Cardiac fibroblast (primary cell): ENCODE results near the gene MYO9A.

Experiments used
- DNase-seq, 2 donors: peaks; one replicate each; pipeline versions ENCODE4 v3.0.0 to v3.0.0-alpha.2; 2010; ENCODE audit warnings: low read depth in 2 of 2
- H3K4me3 ChIP-seq, 2 donors: replicated peaks in 1 of 2; 1 replicate in 1 of 2; 2 replicates in 1 of 2; pipeline ENCODE4 v1.5.1; 2011; ENCODE audit warnings: low read depth in 2 of 2, low read length in 2 of 2, mild to moderate bottlenecking in 2 of 2, moderate library complexity in 1 of 2
- TF ChIP-seq, protein P1 (sequence below): IDR thresholded peaks from one replicate; pipeline ENCODE4 v1.5.1; 2011; ENCODE audit warnings: low read depth, mild to moderate bottlenecking, low read length, inconsistent platforms

The MYO9A gene

DNA sequence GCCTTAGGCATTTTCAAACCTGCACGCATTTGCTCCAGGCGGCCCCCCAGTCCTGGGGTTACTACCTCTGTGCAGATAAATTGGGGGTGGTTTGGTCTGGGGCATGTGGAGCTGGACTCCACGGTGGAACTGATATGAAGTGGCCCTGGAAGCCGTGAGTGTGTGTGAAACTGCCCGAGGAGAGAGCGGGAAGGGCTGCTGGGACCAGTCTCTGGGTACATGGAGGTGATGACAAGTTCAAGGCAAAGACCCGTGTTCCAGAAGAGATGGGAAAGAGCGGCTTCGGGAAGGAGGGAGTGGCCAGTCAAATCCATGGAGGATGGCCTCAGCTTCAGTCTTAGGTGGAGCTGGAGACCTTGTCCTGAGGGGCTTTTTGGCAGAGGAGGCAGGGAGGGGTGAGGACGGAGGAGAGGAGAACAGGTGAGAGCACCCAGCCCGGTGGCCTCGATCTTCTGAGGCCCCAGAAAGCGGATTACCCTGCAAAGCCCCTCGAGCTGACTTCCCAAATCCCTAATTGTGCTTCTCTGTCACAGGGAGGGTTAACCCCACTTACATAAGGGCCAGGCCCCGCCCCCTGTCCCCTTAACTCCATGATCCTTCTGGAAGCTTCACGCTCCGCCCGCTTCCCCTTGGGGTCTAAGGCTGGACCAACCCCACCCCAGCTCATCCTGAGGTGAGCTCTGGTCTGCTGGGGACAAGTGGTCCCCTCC is 309.5 kb downstream of the MYO9A start:
- H3K4me3 ChIP-seq, result no peak overlapping the region
- TF ChIP-seq, protein P1, sequence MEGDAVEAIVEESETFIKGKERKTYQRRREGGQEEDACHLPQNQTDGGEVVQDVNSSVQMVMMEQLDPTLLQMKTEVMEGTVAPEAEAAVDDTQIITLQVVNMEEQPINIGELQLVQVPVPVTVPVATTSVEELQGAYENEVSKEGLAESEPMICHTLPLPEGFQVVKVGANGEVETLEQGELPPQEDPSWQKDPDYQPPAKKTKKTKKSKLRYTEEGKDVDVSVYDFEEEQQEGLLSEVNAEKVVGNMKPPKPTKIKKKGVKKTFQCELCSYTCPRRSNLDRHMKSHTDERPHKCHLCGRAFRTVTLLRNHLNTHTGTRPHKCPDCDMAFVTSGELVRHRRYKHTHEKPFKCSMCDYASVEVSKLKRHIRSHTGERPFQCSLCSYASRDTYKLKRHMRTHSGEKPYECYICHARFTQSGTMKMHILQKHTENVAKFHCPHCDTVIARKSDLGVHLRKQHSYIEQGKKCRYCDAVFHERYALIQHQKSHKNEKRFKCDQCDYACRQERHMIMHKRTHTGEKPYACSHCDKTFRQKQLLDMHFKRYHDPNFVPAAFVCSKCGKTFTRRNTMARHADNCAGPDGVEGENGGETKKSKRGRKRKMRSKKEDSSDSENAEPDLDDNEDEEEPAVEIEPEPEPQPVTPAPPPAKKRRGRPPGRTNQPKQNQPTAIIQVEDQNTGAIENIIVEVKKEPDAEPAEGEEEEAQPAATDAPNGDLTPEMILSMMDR, result no peak
- DNase-seq, result no peak

DNA sequence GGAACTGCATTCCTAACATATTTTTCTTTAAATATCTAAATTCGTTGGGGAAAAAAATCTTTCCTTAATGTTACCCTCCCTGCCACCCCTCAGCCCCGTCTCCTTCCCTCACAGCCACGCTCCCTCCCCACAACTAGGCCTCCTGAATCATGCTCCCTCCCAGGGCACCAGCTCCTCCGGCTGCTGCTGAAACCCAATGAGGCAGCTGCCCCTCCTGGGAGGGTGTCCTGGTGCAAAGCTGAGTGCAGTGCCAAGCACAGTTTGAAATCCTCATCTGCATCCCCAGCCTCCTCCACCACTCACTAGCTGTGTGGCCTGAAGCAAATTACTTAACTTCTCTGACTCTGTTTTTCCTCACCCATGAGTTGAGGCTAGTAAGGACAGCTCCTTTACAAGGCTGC is 310.3 kb downstream of the MYO9A start:
- H3K4me3 ChIP-seq, result no peak overlapping the region
- TF ChIP-seq, protein P1, result no peak
- peak; percentile 42 to 47 for DNase-seq

DNA sequence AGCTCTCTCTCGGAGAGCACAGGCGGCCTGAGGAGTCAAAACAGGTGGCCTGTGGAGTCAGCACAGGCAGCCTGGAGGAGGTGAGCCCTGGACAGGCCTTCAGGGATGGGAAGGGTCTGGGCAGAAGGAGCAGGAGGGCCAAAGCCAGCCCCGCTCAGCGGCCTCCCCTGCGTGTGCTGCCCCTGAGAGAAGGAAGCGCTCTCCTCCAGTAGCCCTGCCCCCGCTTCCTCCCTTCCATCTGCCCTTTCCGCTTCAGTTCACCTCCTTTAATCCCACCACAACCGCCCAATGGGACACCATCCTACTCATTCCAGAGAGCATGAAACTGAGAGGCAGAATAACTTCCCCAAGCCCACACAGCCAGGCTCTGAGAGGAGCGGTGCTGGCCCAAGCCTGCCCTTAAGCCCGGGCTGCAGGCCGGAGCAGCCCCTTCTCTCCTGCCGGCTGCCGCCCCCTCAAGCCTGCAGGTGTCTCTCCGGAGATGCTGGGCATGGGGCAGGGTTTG is 310.8 kb downstream of the MYO9A start:
- TF ChIP-seq, protein P1, result no peak
- no peak for DNase-seq

DNA sequence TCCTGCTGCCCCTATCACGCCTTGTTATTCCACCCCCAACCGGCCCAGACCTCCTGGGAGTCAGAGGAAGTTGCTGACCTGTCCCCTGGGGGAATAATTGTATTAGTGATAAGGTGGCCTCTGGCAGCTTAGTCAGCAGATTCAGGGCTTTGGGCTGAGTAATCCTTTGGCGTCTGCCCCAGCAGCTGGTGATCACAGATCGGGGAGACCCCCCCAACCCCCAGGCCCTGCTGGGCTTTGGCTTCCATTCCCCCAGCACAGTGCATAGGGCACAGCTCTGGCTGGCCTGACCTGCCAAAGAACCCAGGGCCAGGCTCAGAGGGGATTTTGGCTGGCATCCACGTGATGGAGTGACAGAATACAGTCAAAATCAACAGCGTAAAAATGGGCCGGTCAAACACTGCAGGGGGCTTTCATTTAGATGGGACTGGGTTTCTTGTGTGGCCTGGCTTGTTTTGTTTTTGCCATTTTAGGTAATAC is 311.5 kb downstream of the MYO9A start:
- no peak overlapping the region for H3K4me3 ChIP-seq
- peak; percentile 51 to 63 for DNase-seq
- TF ChIP-seq, protein P1, result no peak

More for the DNA sequence above, 310.8 kb downstream of the MYO9A start:
- H3K4me3 ChIP-seq, result no peak overlapping the region

DNA sequence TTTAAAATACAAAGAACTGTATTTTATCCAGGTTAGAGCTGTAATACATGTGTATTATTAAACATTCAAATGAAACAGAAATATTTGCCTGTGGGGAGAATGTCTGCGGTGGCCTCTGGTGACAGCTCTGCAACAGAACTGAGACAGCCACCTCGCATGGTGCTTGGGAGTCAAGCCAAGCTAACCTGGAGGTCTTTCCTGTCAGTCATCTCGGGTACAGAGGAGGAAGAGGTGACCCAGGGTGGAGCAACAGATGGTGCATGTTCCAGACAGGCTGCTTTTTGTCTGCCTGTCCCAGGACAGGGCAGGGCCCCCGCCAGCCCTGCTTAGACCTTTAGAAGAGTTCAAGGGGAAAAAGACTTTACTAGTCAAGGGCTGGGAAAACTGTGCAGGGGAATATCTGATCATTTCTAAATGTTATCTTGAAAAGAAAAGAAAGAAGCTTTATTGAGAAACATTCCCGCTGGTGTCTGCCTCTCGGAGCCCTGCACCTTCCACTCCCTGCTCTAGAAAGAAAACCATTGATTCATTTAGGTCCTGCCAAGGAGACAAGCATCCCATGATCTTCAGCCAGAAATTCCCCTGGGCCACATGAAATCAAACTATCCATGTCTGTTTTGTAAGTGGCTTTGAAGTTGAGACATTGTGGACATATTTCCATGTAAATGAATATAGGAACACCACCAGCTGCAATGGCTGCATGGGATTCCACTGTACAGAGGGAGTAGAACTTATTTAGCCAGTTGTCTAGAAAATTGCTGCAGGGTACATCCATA is 313.1 kb downstream of the MYO9A start:
- DNase-seq, result no peak
- TF ChIP-seq, protein P1, result no peak
- no peak overlapping the region for H3K4me3 ChIP-seq

DNA sequence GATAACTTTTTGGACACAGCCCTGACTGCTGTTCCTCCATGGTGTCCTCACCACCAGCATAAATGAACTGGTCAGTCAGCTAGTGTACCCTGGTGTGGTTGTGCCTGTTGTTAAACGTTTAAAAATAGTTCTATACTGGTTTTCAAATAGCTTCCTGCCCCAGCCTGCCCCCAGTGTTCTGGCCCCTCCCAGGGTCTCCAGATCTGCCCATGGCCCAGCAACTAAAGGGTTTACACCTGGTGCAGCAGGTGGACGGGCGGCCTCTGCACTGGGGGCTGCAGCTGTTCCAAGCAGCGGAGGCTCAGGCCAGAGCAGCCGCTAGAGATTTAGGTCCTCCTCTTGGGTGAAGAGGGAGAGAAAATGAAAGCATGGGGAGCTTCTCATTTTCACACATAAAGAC is 313.7 kb downstream of the MYO9A start:
- TF ChIP-seq, protein P1, result no peak

More for the DNA sequence above, 313.7 kb downstream of the MYO9A start:
- DNase-seq, result no peak
- no peak overlapping the region for H3K4me3 ChIP-seq
